ENCODE measurements around the gene PHETA1. TPM values are rescaled to one million over a fixed set of nuclear protein-coding genes. Genes with fewer than 3 reads are reported as not detected.

Gene PHETA1
- total and polyA plus RNA-seq, 10 of the 15 experiments (the other 5 are each of a cell fraction or from before 2014, with no cell fraction given) = 0.02 to 1.3 (median 0.51) TPM; not detected in 1

GRCh38 chr12:111405149-111405858 lies 36.4 kb upstream of the PHETA1 start (continued):
- TF ChIP-seq BCLAF1 (IDR thresholded peaks at IDR 0.05) (no peak), ZNF217 (IDR thresholded peaks at IDR 0.05) (no peak), HSF1 (IDR thresholded peaks at IDR 0.05; ENCODE audit: low read depth, low read length) (no peak), NFYB (IDR thresholded peaks at IDR 0.05; ENCODE audit: insufficient read depth, low read depth, low read length) (no peak), POU2F2 (IDR thresholded peaks at IDR 0.05; ENCODE audit: borderline replicate concordance, low read depth, low read length) (no peak; the same call in 2 of the 3 replicates), BMI1 (IDR thresholded peaks at IDR 0.05; ENCODE audit: borderline replicate concordance) (no peak), ZBTB4 (CRISPR knock-in tag; IDR thresholded peaks at IDR 0.05) (no peak), IKZF2 (IDR thresholded peaks at IDR 0.05) (no peak), ZSCAN29 (IDR thresholded peaks at IDR 0.05) (no peak), SIN3A (IDR thresholded peaks at IDR 0.05; ENCODE audit: low read depth, low read length) (peak; percentile 39; the same call in 1 of the 2 replicates), SKIL (IDR thresholded peaks at IDR 0.05; ENCODE audit: low read depth, poor library complexity, severe bottlenecking) (no peak), E4F1 (IDR thresholded peaks at IDR 0.05; ENCODE audit: borderline replicate concordance, partially characterized antibody) (no peak), CHD4 (IDR thresholded peaks at IDR 0.05) (no peak), NFYA (IDR thresholded peaks at IDR 0.05; ENCODE audit: borderline replicate concordance, low read depth, low read length) (no peak), SMC3 (IDR thresholded peaks at IDR 0.05; ENCODE audit: borderline replicate concordance, low read length) (no peak), CHD1 (IDR thresholded peaks at IDR 0.05; ENCODE audit: low read depth, low read length) (no peak), ZNF274 (IDR thresholded peaks at IDR 0.05; ENCODE audit: insufficient read depth, insufficient read length) (no peak)

All from GM12878 (cell line).